SJCRH30 (cell line): ENCODE data around the gene MTHFD1L. TPM values are rescaled to one million over a fixed set of nuclear protein-coding genes. Genes with fewer than 3 reads are reported as not detected.
A peak's percentile ranks its signal among the peaks of the same experiment; 100 is the strongest.
"Not testable (repeated sequence)": the region's sequence is repeated elsewhere in the genome, so short reads cannot be mapped to it uniquely, and the experiment has no call there.

Experiments
- DNase-seq, 2 experiments: peaks; one replicate each; pipeline ENCODE4 v3.0.0-alpha.2; 2015 to 2020
- H3K27ac ChIP-seq: fragments of 250-450 bp; sonication (Bioruptor Pico); 2 replicates; pipeline ENCODE4 v1.5.1; 2020; ENCODE audit warnings: mild to moderate bottlenecking, moderate library complexity
- H3K27me3 ChIP-seq: fragments of 250-450 bp; sonication (Bioruptor Pico); 2 replicates; pipeline ENCODE4 v1.5.1; 2020; ENCODE audit warnings: mild to moderate bottlenecking, moderate library complexity
- H3K36me3 ChIP-seq: fragments of 250-450 bp; sonication (Bioruptor Pico); 2 replicates; pipeline ENCODE4 v1.5.1; 2020; ENCODE audit warnings: mild to moderate bottlenecking, moderate library complexity
- H3K4me1 ChIP-seq: fragments of 250-450 bp; sonication (Bioruptor Pico); 2 replicates; pipeline ENCODE4 v1.5.1; 2020; ENCODE audit warnings: mild to moderate bottlenecking, moderate library complexity
- H3K4me3 ChIP-seq: fragments of 250-450 bp; sonication (Bioruptor Pico); 2 replicates; pipeline ENCODE4 v1.5.1; 2020; ENCODE audit warnings: mild to moderate bottlenecking, moderate library complexity
- H3K9me3 ChIP-seq: fragments of 250-450 bp; sonication (Bioruptor Pico); replicated peaks from 2 replicates; pipeline ENCODE4 v1.5.1; 2020; ENCODE audit warnings: mild to moderate bottlenecking, moderate library complexity
- total RNA-seq: library from RNA; depleted of rRNA; stranded (reverse); fragments of >200 nt; shearing (Covaris generic); gene quantifications from 2 replicates; pipeline ENCODE4 v1.2.3, GENCODE V29; 2014

MTHFD1L gene
- total RNA-seq, 1 experiment from 2014 or later = 51.3 TPM

- H3K27ac ChIP-seq = no peak overlapping the region
- H3K4me3 ChIP-seq = no peak overlapping the region
- DNase-seq = no peak
- no peaks in the 10 kb centered on the region for H3K4me1 ChIP-seq
- H3K36me3 ChIP-seq = peaks cover 10% of the 10 kb centered on the region
- no peaks in the 10 kb centered on the region for H3K27me3 ChIP-seq
- no peaks in the 10 kb centered on the region; the same call in 1 of the 2 replicates for H3K9me3 ChIP-seq
These were observed 178.4 kb downstream of the MTHFD1L start for GRCh38 chr6:151043944-151044343.

- Histone ChIP-seq H3K4me1 (no peaks in the 10 kb centered on the region), H3K4me3 (no peak overlapping the region)
These were observed 179.3 kb downstream of the MTHFD1L start for GRCh38 chr6:151044465-151045441.

GRCh38 chr6:151045511-151046222 is 180.2 kb downstream of the MTHFD1L start:
- not testable (repeated sequence) for H3K4me1 ChIP-seq, H3K4me3 ChIP-seq, H3K9me3 ChIP-seq, H3K27me3 ChIP-seq, H3K36me3 ChIP-seq, H3K27ac ChIP-seq, DNase-seq

More at GRCh38 chr6:151044465-151045441, 179.3 kb downstream of the MTHFD1L start:
- no peak overlapping the region for H3K27ac ChIP-seq
- peak in 1 of 2 experiments; percentile 24 for DNase-seq
- H3K27me3 ChIP-seq = no peaks in the 10 kb centered on the region
- H3K9me3 ChIP-seq = no peaks in the 10 kb centered on the region; the same call in 1 of the 2 replicates
- peaks cover 8% of the 10 kb centered on the region for H3K36me3 ChIP-seq

- no peaks in the 10 kb centered on the region for H3K27me3 ChIP-seq
- H3K36me3 ChIP-seq = peaks cover 11% of the 10 kb centered on the region
- H3K9me3 ChIP-seq = no peaks in the 10 kb centered on the region; the same call in 1 of the 2 replicates
- no peak overlapping the region for H3K27ac ChIP-seq
- no peak overlapping the region for H3K4me3 ChIP-seq
- no peak for DNase-seq
- no peaks in the 10 kb centered on the region for H3K4me1 ChIP-seq
These were observed 185.7 kb downstream of the MTHFD1L start for GRCh38 chr6:151051164-151051563.

- Histone ChIP-seq H3K9me3 (no peaks in the 10 kb centered on the region; the same call in 1 of the 2 replicates), H3K4me3 (no peak overlapping the region), H3K27me3 (no peaks in the 10 kb centered on the region), H3K4me1 (no peaks in the 10 kb centered on the region), H3K27ac (no peak overlapping the region), H3K36me3 (peaks cover 9% of the 10 kb centered on the region)
- no peak for DNase-seq
These were observed 186.6 kb downstream of the MTHFD1L start for GRCh38 chr6:151052021-151052646.

GRCh38 chr6:151054306-151054705 is 188.8 kb downstream of the MTHFD1L start:
- Histone ChIP-seq H3K4me1 (no peaks in the 10 kb centered on the region), H3K27me3 (no peaks in the 10 kb centered on the region), H3K27ac (no peak overlapping the region), H3K4me3 (no peak overlapping the region), H3K9me3 (no peaks in the 10 kb centered on the region), H3K36me3 (peaks cover 5% of the 10 kb centered on the region; the same call in 1 of the 2 replicates)
- no peak for DNase-seq

- Histone ChIP-seq H3K9me3 (no peaks in the 10 kb centered on the region), H3K4me3 (no peak overlapping the region), H3K27me3 (no peaks in the 10 kb centered on the region), H3K27ac (no peak overlapping the region), H3K4me1 (no peaks in the 10 kb centered on the region), H3K36me3 (peaks cover 7% of the 10 kb centered on the region; the same call in 1 of the 2 replicates)
- no peak for DNase-seq
These were observed 190.9 kb downstream of the MTHFD1L start for GRCh38 chr6:151056230-151056907.

- H3K9me3 ChIP-seq = no peaks in the 10 kb centered on the region
- no peak overlapping the region for H3K27ac ChIP-seq
- no peak for DNase-seq
- no peaks in the 10 kb centered on the region for H3K27me3 ChIP-seq
- no peak overlapping the region for H3K4me3 ChIP-seq
- H3K36me3 ChIP-seq = peaks cover 6% of the 10 kb centered on the region; the same call in 1 of the 2 replicates
- H3K4me1 ChIP-seq = no peaks in the 10 kb centered on the region
These were observed 191.6 kb downstream of the MTHFD1L start for GRCh38 chr6:151057061-151057460.

GRCh38 chr6:151058021-151058733 is 192.7 kb downstream of the MTHFD1L start:
- Histone ChIP-seq H3K27me3 (no peaks in the 10 kb centered on the region), H3K9me3 (no peaks in the 10 kb centered on the region), H3K36me3 (peaks cover 4% of the 10 kb centered on the region; the same call in 1 of the 2 replicates), H3K27ac (no peak overlapping the region), H3K4me1 (no peaks in the 10 kb centered on the region), H3K4me3 (no peak overlapping the region)
- DNase-seq = no peak

- no peaks in the 10 kb centered on the region for H3K4me1 ChIP-seq
- DNase-seq = no peak
- no peaks in the 10 kb centered on the region for H3K9me3 ChIP-seq
- H3K27me3 ChIP-seq = no peaks in the 10 kb centered on the region
- peaks cover 4% of the 10 kb centered on the region; the same call in 1 of the 2 replicates for H3K36me3 ChIP-seq
- H3K4me3 ChIP-seq = no peak overlapping the region
- H3K27ac ChIP-seq = peak overlapping the region; percentile 4; the same call in 1 of the 2 replicates
These were observed 194.2 kb downstream of the MTHFD1L start for GRCh38 chr6:151059612-151060095.

GRCh38 chr6:151060096-151060765 is 194.7 kb downstream of the MTHFD1L start:
- peaks cover 4% of the 10 kb centered on the region; the same call in 1 of the 2 replicates for H3K36me3 ChIP-seq
- DNase-seq = no peak
- H3K4me3 ChIP-seq = no peak overlapping the region
- no peaks in the 10 kb centered on the region for H3K9me3 ChIP-seq
- no peaks in the 10 kb centered on the region for H3K27me3 ChIP-seq
- peak overlapping the region; percentile 4; the same call in 1 of the 2 replicates for H3K27ac ChIP-seq
- no peaks in the 10 kb centered on the region for H3K4me1 ChIP-seq

- no peaks in the 10 kb centered on the region for H3K27me3 ChIP-seq
- no peaks in the 10 kb centered on the region for H3K4me1 ChIP-seq
- no peak overlapping the region for H3K27ac ChIP-seq
- no peak overlapping the region for H3K4me3 ChIP-seq
- H3K9me3 ChIP-seq = no peaks in the 10 kb centered on the region
- H3K36me3 ChIP-seq = peaks cover 4% of the 10 kb centered on the region; the same call in 1 of the 2 replicates
- DNase-seq = no peak
These were observed 195.4 kb downstream of the MTHFD1L start for GRCh38 chr6:151060766-151061531.
